OCI-LY1 (cell line): ENCODE results near the gene ZNF101.

Source experiments
- H2AFZ ChIP-seq: fragments of 200-600 bp; sonication (generic), shearing (Covaris generic); 2 replicates; pipeline ENCODE4 v1.6.0; 2014; ENCODE audit warnings: antibody characterized with exemption, mild to moderate bottlenecking, low read length
- H3F3A ChIP-seq: fragments of 200-600 bp; sonication (generic), shearing (Covaris generic); 2 replicates; pipeline ENCODE4 v1.6.0; 2014; ENCODE audit warnings: mild to moderate bottlenecking, antibody characterized with exemption, low read length, moderate library complexity; ENCODE audit not compliant: insufficient read depth
- H3K27ac ChIP-seq: fragments of 200-600 bp; sonication (generic); 2 replicates; pipeline ENCODE4 v1.5.1; 2014; ENCODE audit warnings: low read length, mixed run types, mild to moderate bottlenecking, low read depth; ENCODE audit not compliant: poor library complexity, severe bottlenecking
- H3K27me3 ChIP-seq: fragments of 200-600 bp; sonication (generic); 2 replicates; pipeline ENCODE4 v1.6.0; 2014; ENCODE audit warnings: antibody characterized with exemption, mild to moderate bottlenecking, low read length, moderate library complexity; ENCODE audit not compliant: insufficient read depth
- H3K36me3 ChIP-seq: fragments of 200-600 bp; sonication (generic); 2 replicates; pipeline ENCODE4 v1.6.1; 2014; ENCODE audit warnings: mild to moderate bottlenecking, antibody characterized with exemption, low read length, moderate library complexity, mixed read lengths; ENCODE audit not compliant: insufficient read depth
- H3K4me1 ChIP-seq: fragments of 200-600 bp; sonication (generic); 2 replicates; pipeline ENCODE4 v1.5.1; 2014; ENCODE audit warnings: mild to moderate bottlenecking, low read length, moderate library complexity; ENCODE audit not compliant: insufficient read depth, severe bottlenecking
- H3K4me2 ChIP-seq: fragments of 200-600 bp; sonication (generic), shearing (Covaris generic); 2 replicates; pipeline ENCODE4 v1.6.1; 2014; ENCODE audit warnings: low read length
- H3K4me3 ChIP-seq: fragments of 200-600 bp; sonication (generic); 2 replicates; pipeline ENCODE4 v1.5.1; 2014; ENCODE audit warnings: low read length, low read depth, mild to moderate bottlenecking, mixed read lengths; ENCODE audit not compliant: poor library complexity, severe bottlenecking
- H3K79me2 ChIP-seq: fragments of 200-600 bp; shearing (Covaris generic); 2 replicates; pipeline ENCODE4 v1.6.1; 2016; ENCODE audit warnings: mixed run types, low read length, mixed read lengths; ENCODE audit not compliant: insufficient read depth
- H3K9ac ChIP-seq: fragments of 200-600 bp; sonication (generic), shearing (Covaris generic); 2 replicates; pipeline ENCODE4 v1.6.1; 2014; ENCODE audit warnings: mild to moderate bottlenecking, low read length, mixed read lengths
- H3K9me2 ChIP-seq: fragments of 200-600 bp; sonication (generic), shearing (Covaris generic); 2 replicates; pipeline ENCODE4 v1.6.1; 2014; ENCODE audit warnings: low read depth, mild to moderate bottlenecking, low read length, mixed read lengths
- H3K9me3 ChIP-seq: fragments of 200-600 bp; shearing (Covaris generic); 2 replicates; pipeline ENCODE4 v1.6.1; 2014; ENCODE audit warnings: low read length, mixed read lengths
- H4K20me1 ChIP-seq: fragments of 200-600 bp; sonication (generic), shearing (Covaris generic); 2 replicates; pipeline ENCODE4 v1.6.0; 2016; ENCODE audit warnings: mild to moderate bottlenecking, low read length; ENCODE audit not compliant: insufficient read depth
- CTCF ChIP-seq: fragments of 200-600 bp; sonication (generic), shearing (Covaris generic); IDR thresholded peaks from 2 replicates; pipeline ENCODE4 v1.5.1; 2017; ENCODE audit warnings: mild to moderate bottlenecking, antibody characterized with exemption, low read length, moderate library complexity, mixed read lengths
- EZH2 ChIP-seq: fragments of 200-600 bp; sonication (generic), shearing (Covaris generic); IDR thresholded peaks from 2 replicates; pipeline ENCODE4 v1.8.0; 2017; ENCODE audit warnings: borderline replicate concordance, mixed run types, mild to moderate bottlenecking, antibody characterized with exemption, low read length, moderate library complexity, mixed read lengths

ZNF101 gene

DNA sequence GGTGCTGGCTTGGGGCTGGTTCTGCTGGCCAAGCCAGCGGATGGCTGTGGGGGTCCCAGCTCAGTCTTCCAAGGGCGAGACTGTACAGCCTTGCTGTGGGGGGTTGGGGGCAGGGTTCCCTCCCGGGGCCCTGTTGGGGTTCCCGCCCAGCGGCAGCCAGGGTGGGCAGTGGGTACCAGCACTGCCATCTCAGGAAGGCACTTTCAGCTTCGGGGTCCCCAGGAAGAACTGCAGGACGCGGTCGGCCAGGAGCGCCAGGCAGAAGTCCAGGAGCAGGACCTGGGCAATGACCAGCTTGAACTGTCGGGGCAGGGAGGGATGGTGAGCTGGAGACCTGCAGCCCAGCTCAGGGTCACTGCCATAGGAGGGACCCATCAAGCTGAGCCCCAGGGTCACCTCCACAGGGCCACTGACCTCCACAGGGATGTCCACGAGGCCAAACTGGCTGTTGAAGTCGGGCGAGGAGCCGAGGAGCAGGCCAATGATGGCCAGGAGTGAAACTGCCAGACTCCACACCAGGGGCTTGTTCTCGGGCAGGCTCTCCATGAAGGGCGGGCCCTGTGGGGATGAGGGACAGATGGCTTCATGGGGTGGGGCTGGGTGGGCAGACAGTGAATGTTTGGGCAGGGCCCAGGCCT lies 23.3 kb upstream of the ZNF101 start:
- no peak for TF ChIP-seq CTCF
- TF ChIP-seq EZH2, result no peak
- no peaks in the 10 kb centered on the region for H4K20me1 ChIP-seq
- H3K9ac ChIP-seq, result no peak overlapping the region
- H3K79me2 ChIP-seq, result peaks cover 8% of the 10 kb centered on the region
- no peak overlapping the region for H2AFZ ChIP-seq
- no peaks in the 10 kb centered on the region for H3F3A ChIP-seq
- H3K9me3 ChIP-seq, result no peaks in the 10 kb centered on the region
- peaks cover 17% of the 10 kb centered on the region for H3K4me1 ChIP-seq
- H3K27me3 ChIP-seq, result no peaks in the 10 kb centered on the region
- no peak overlapping the region for H3K4me2 ChIP-seq
- H3K27ac ChIP-seq, result peak overlapping the region; percentile 90
- H3K36me3 ChIP-seq, result peaks cover 77% of the 10 kb centered on the region
- no peaks in the 10 kb centered on the region for H3K9me2 ChIP-seq
- H3K4me3 ChIP-seq, result no peak overlapping the region

DNA sequence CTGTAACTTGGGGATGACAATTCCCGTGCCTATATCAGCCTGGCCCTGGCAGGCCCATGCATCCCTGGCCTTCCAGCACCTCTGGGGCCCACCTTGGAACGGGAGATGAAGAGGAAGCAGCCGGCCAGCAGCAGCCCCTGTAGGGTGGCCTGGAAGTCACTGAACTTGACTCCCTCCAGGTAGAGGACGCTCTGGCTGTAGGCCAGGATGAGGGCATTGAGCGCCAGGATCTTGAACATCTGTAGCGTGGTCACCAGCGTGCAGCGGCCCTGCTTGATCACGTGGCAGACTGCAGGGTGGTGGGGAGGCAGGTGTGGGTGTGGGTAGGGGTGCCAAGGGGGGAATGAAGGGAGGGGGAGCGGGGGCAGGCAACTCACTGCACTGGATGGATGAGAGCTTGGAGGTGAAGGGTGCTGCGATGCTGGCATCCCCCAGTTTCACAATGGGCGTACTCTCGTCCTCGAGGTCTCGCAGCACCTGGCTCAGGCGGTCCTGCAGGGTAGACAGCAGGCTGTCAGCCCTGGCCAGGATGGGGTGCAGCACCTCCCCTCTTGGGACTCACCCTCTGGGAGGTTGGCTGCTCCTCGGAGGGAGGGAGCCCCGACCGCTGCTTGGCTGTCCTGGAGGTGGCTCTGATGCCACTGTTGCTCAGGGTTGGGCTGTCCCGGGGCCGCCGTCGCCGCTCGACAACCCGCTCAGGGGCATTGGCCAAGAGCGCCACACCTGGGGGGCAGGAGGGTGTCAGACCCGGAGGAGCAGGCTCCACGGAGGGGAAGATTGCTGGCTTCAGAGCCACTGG lies 21.4 kb upstream of the ZNF101 start:
- Histone ChIP-seq H2AFZ (no peak overlapping the region), H3K4me2 (no peak overlapping the region), H3K36me3 (peaks cover 82% of the 10 kb centered on the region), H3K27me3 (no peaks in the 10 kb centered on the region), H3K79me2 (peaks cover 8% of the 10 kb centered on the region), H3K9me3 (no peaks in the 10 kb centered on the region), H3K4me1 (peaks cover 13% of the 10 kb centered on the region), H4K20me1 (no peaks in the 10 kb centered on the region), H3K9me2 (no peaks in the 10 kb centered on the region), H3F3A (no peaks in the 10 kb centered on the region), H3K27ac (no peak overlapping the region), H3K9ac (no peak overlapping the region), H3K4me3 (no peak overlapping the region)
- no peak for TF ChIP-seq EZH2
- no peak for TF ChIP-seq CTCF

DNA sequence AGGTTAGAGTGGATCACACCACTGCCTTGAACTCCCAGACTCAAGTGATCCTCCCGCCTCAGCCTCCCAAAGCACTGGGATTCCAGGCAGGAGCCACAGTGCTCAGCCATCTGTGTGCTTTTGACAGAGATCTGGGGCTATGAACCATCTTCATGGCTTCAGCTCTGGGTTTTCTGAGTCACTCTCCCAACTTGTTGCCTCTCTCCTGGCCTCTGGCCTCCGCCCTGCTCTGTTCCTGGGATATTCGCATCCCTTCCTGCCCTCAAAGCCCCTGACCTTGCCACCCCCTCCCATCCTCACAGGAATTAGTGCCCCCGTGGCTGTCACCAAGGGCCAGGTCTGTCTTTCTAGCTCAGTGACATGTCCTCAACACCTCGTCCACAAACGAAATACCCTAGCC lies 19.5 kb upstream of the ZNF101 start:
- no peak overlapping the region for H3K4me2 ChIP-seq
- no peaks in the 10 kb centered on the region for H3K27me3 ChIP-seq
- H3K4me1 ChIP-seq, result peaks cover 2% of the 10 kb centered on the region
- H3K9me3 ChIP-seq, result no peaks in the 10 kb centered on the region
- H2AFZ ChIP-seq, result no peak overlapping the region
- TF ChIP-seq EZH2 (no peak), CTCF (no peak)
- no peak overlapping the region for H3K9ac ChIP-seq
- no peaks in the 10 kb centered on the region for H4K20me1 ChIP-seq
- peaks cover 95% of the 10 kb centered on the region for H3K36me3 ChIP-seq
- no peak overlapping the region for H3K27ac ChIP-seq
- H3F3A ChIP-seq, result no peaks in the 10 kb centered on the region
- H3K9me2 ChIP-seq, result no peaks in the 10 kb centered on the region
- H3K4me3 ChIP-seq, result no peak overlapping the region
- no peaks in the 10 kb centered on the region for H3K79me2 ChIP-seq
